Stimulated activated CD8-positive, alpha-beta memory T cell treated with anti-CD3 and anti-CD28 coated beads, Interleukin-7, amount 100 ng/mL, for 24 hours (primary cell): ENCODE results near the gene INTS7.

ENCODE experiments used
- DNase-seq: peaks from one replicate; pipeline ENCODE4 v3.0.0-alpha.2; 2020; ENCODE audit warnings: low read depth

Gene INTS7

GRCh38 chr1:212035123-212035834 is at the start of gene INTS7, which contains the start of gene DTL:
INTS7 (minus strand) TSS chr1:212035557; CDS start chr1:212035437, 120 bp downstream.
DTL (plus strand) TSS chr1:212035748; CDS start chr1:212035891, 143 bp downstream.
- DNase-seq = peak; percentile 95

- no peak for DNase-seq
Observed at GRCh38 chr1:212082765-212083406, 47.5 kb upstream of the INTS7 start.

- DNase-seq = no peak
Observed at GRCh38 chr1:212078826-212079225, 43.5 kb upstream of the INTS7 start.

- no peak for DNase-seq
Observed at GRCh38 chr1:212077028-212077427, 41.7 kb upstream of the INTS7 start.

GRCh38 chr1:212074856-212075255 is 39.5 kb upstream of the INTS7 start:
- no peak for DNase-seq

GRCh38 chr1:212074313-212074712 is 39.0 kb upstream of the INTS7 start:
- DNase-seq = no peak

- DNase-seq = no peak
Observed at GRCh38 chr1:212073490-212073889, 38.1 kb upstream of the INTS7 start.

- DNase-seq = no peak
Observed at GRCh38 chr1:212072047-212072446, 36.7 kb upstream of the INTS7 start.

GRCh38 chr1:212070720-212071302 is 35.5 kb upstream of the INTS7 start:
- DNase-seq = no peak

GRCh38 chr1:212067787-212068186 is 32.4 kb upstream of the INTS7 start:
- DNase-seq = no peak

GRCh38 chr1:212062832-212063438 is 27.6 kb upstream of the INTS7 start:
- no peak for DNase-seq

- DNase-seq = no peak
Observed at GRCh38 chr1:212060632-212061472, 25.5 kb upstream of the INTS7 start.

- DNase-seq = no peak
Observed at GRCh38 chr1:212055333-212055732, 20.0 kb upstream of the INTS7 start.

GRCh38 chr1:212053993-212054392 is 18.6 kb upstream of the INTS7 start:
- no peak for DNase-seq

- DNase-seq = no peak
Observed at GRCh38 chr1:212045981-212046380, 10.6 kb upstream of the INTS7 start.

GRCh38 chr1:212044851-212045250 is 9.5 kb upstream of the INTS7 start:
- DNase-seq = no peak

GRCh38 chr1:212042436-212042835 is 7.1 kb upstream of the INTS7 start:
- DNase-seq = no peak

- no peak for DNase-seq
Observed at GRCh38 chr1:212040629-212041412, 5.5 kb upstream of the INTS7 start.

GRCh38 chr1:212039622-212040021 is 4.3 kb upstream of the INTS7 start:
- DNase-seq = no peak

GRCh38 chr1:212037900-212038299 is 2.5 kb upstream of the INTS7 start:
- no peak for DNase-seq
